Progenitor cell of endocrine pancreas (in vitro differentiated cells): ENCODE data around the gene SLC38A10. TPM values are rescaled to one million over a fixed set of nuclear protein-coding genes. Genes with fewer than 3 reads are reported as not detected.
A peak's percentile ranks its signal among the peaks of the same experiment; 100 is the strongest.

Experiments used
- DNase-seq: peaks from one replicate; pipeline ENCODE4 v3.0.0; 2021; ENCODE audit warnings: low spot score; ENCODE audit not compliant: unreplicated experiment
- H3K27ac Mint-ChIP-seq: 2 replicates; pipeline ENCODE4 v1.8.0; 2021; ENCODE audit warnings: mild to moderate bottlenecking, moderate library complexity, mixed read lengths
- H3K27me3 Mint-ChIP-seq: 2 replicates; pipeline ENCODE4 v1.8.0; 2021; ENCODE audit warnings: mixed read lengths
- H3K36me3 Mint-ChIP-seq: 2 replicates; pipeline ENCODE4 v1.8.0; 2022; ENCODE audit warnings: mixed read lengths; ENCODE audit not compliant: insufficient read depth
- H3K4me1 Mint-ChIP-seq: 2 replicates; pipeline ENCODE4 v1.8.0; 2021; ENCODE audit warnings: low read depth, mixed read lengths
- H3K4me3 Mint-ChIP-seq: 2 replicates; pipeline ENCODE4 v1.8.0; 2021; ENCODE audit warnings: low read depth, mild to moderate bottlenecking, moderate library complexity, mixed read lengths
- H3K9me3 Mint-ChIP-seq: 2 replicates; pipeline ENCODE4 v1.8.0; 2021; ENCODE audit warnings: low read depth, mixed read lengths
- total RNA-seq: library from RNA; stranded (reverse); gene quantifications from 2 replicates; pipeline ENCODE4 v1.2.1, GENCODE V29; 2021
- TF ChIP-seq, protein P1 (sequence below): fragments of 200-600 bp; sonication (generic); IDR thresholded peaks from one replicate; pipeline ENCODE4 v1.5.0; 2021; ENCODE audit warnings: antibody characterized with exemption, mild to moderate bottlenecking; ENCODE audit not compliant: unreplicated experiment

Gene SLC38A10
- total RNA-seq, 1 donor from 2014 or later, result 130 TPM

DNA sequence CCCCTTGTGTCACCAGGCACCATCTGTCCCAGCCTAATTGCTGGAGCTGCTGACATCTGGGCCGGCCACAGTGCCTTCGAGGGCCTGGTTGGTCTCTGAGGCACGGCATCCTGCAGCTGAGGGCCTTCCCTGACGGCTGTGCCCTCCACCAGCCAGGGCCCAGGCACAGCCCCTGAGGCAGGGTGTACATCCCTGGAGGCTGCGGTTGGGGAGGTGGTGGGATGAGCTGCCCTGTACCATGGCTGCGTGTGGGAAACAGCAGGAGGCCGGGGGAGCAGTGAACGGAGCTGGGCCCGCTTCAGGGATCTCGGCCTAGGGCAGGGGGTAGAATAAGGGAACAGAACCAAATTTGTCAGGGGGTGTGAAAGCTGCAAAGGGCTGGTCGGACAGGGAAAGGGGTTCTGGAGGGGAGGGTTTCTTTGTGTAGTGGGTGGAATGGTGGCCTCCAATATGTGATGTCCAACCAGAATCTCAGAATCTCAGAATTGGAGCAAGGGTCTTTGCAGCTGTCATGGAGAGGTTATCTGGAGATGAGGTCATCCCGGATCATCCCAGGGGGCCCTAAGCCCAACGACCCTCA is 10.0 kb upstream of the SLC38A10 start:
- Mint-ChIP-seq H3K36me3 (no peaks in the 10 kb centered on the region), H3K4me1 (peaks cover 15% of the 10 kb centered on the region), H3K9me3 (no peaks in the 10 kb centered on the region), H3K4me3 (no peak overlapping the region), H3K27me3 (peaks cover 4% of the 10 kb centered on the region), H3K27ac (no peak overlapping the region)
- DNase-seq, result no peak
- TF ChIP-seq, protein P1, sequence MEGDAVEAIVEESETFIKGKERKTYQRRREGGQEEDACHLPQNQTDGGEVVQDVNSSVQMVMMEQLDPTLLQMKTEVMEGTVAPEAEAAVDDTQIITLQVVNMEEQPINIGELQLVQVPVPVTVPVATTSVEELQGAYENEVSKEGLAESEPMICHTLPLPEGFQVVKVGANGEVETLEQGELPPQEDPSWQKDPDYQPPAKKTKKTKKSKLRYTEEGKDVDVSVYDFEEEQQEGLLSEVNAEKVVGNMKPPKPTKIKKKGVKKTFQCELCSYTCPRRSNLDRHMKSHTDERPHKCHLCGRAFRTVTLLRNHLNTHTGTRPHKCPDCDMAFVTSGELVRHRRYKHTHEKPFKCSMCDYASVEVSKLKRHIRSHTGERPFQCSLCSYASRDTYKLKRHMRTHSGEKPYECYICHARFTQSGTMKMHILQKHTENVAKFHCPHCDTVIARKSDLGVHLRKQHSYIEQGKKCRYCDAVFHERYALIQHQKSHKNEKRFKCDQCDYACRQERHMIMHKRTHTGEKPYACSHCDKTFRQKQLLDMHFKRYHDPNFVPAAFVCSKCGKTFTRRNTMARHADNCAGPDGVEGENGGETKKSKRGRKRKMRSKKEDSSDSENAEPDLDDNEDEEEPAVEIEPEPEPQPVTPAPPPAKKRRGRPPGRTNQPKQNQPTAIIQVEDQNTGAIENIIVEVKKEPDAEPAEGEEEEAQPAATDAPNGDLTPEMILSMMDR, result no peak

DNA sequence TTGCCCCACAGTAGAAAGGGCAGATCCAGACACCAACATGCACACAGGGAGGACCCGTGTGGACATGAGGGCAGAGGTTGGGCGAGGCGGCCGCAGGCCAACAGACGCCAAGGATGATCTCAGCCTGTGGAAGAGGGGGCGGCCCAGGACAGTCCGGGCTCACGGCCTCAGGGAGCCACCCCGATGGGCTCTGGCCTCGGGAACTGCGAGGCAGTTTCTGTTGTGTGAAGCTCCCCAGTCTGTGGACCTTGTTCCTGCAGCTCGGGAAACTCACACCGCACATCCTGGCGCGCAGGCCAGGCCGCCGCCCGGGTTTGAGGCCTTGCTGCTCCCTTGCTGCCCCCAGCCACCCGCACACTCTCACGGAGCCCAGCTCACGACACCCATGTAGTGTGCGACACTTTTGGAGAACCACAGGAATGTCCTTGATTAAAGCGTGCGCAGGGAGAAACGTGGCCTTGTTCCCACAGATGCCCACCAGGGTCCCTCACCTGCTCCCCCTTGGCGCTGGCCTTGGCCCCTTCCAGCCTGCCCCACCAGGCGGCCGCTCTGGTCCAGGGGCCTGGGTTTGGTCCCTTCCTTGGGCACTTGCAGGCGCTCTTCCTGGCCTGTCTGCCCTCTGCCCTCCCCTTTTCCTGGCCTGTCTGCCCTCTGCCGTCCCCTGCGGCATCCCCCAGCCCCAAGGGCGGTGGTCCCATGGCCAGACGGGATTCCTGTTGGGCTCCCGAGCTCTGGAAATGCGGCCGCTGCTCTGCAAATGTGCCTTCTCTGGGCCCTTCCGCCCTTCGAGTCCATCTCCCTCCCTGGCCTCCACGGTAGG is 9.3 kb upstream of the SLC38A10 start:
- Mint-ChIP-seq H3K4me1 (peaks cover 13% of the 10 kb centered on the region), H3K4me3 (no peak overlapping the region), H3K27me3 (peaks cover 4% of the 10 kb centered on the region), H3K27ac (no peak overlapping the region), H3K36me3 (no peaks in the 10 kb centered on the region), H3K9me3 (no peaks in the 10 kb centered on the region)
- TF ChIP-seq, protein P1, result no peak
- no peak for DNase-seq

DNA sequence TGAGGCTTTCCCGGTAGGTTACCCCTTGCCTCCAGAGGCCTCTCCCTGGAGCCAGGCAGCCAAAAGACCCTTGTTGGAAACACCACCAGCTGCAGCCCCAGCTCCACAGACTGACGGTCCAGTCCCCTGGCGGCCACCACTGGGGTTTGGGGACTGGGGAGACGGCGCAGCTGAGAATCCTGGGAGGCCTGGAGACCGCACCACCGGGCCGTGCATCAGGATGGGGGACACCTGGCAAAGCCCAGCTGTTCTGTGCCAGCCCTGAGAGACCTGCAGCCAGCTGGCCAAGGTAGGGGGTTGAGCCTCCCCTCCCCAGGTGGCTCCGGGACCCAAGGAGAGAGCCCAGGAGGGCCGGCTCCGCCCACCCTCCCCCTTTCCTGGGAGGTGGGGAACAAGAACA is 8.3 kb upstream of the SLC38A10 start:
- H3K27ac Mint-ChIP-seq, result no peak overlapping the region
- peaks cover 7% of the 10 kb centered on the region for H3K4me1 Mint-ChIP-seq
- H3K4me3 Mint-ChIP-seq, result no peak overlapping the region
- no peak for DNase-seq
- peaks cover 4% of the 10 kb centered on the region for H3K27me3 Mint-ChIP-seq
- no peaks in the 10 kb centered on the region for H3K9me3 Mint-ChIP-seq
- no peaks in the 10 kb centered on the region for H3K36me3 Mint-ChIP-seq
- TF ChIP-seq, protein P1, result no peak

DNA sequence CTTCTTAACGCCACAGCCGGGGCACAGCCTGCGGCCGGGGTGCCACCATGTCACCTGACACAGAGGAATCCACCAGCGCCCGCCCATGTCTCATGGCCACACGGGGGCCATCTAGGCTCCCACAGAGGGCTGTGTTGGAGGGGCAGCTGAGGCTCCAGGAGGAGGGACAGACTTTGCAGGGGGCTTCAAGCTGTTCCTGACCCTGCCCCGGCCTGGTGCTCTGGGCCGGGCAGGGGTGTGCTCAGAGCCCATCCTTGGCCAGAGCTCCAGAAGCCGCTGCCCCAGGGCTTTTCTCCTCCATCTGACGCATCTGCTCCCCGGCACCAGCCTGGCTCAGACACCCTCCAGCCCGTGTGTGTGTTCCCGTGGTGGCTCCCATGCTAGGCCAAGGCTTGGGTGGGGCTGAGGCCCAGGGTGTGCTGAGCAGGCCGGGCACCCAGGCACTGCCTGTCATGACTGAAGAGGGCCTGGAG is 7.8 kb upstream of the SLC38A10 start:
- no peaks in the 10 kb centered on the region for H3K36me3 Mint-ChIP-seq
- H3K27me3 Mint-ChIP-seq, result peaks cover 4% of the 10 kb centered on the region
- H3K4me1 Mint-ChIP-seq, result peaks cover 7% of the 10 kb centered on the region
- H3K9me3 Mint-ChIP-seq, result no peaks in the 10 kb centered on the region
- H3K27ac Mint-ChIP-seq, result peak overlapping the region; percentile 17
- H3K4me3 Mint-ChIP-seq, result no peak overlapping the region
- no peak for DNase-seq
- TF ChIP-seq, protein P1, result peak; percentile 28

DNA sequence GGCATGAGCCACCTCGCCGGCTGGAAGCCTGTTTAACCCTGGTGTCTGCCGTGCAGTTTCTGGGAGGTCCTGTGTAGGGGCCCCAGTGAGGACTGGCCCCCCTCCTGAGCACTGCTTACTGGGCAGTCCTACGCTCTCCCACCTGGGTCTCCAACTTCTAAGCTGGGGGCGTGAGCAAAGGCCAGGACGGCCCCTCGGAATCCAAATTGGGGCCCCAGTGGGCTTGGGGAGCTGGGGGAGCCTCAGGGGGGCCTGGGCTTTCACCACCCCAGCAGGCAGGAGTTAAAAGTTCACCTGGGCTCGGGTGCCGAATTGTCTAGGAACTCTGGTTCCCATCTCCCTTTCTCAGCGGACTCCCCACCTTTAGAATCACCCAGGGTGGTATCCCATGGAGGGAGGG is 7.2 kb upstream of the SLC38A10 start:
- TF ChIP-seq, protein P1, result no peak
- Mint-ChIP-seq H3K27ac (peak overlapping the region; percentile 17), H3K36me3 (no peaks in the 10 kb centered on the region), H3K27me3 (peaks cover 4% of the 10 kb centered on the region), H3K4me3 (no peak overlapping the region), H3K4me1 (peaks cover 7% of the 10 kb centered on the region), H3K9me3 (no peaks in the 10 kb centered on the region)
- no peak for DNase-seq
